Transverse colon (tissue), 4 donors: ENCODE results near the gene SNTA1.

Experiments
- CTCF ChIP-seq, 5 experiments: fragments of 200-600 bp in 3 of 5; fragments of 450-650 bp in 2 of 5; sonication (generic) in 3 of 5; IDR thresholded peaks; 1 replicate in 2 of 5; 2 replicates in 3 of 5; pipeline ENCODE4 v1.5.1; 2016 to 2017; ENCODE audit warnings: antibody characterized with exemption in 5 of 5, inconsistent platforms in 3 of 5, mild to moderate bottlenecking in 2 of 5, moderate library complexity in 1 of 5
- POLR2A ChIP-seq: fragments of 450-650 bp; IDR thresholded peaks from one replicate; pipeline ENCODE4 v1.6.1; 2016; ENCODE audit warnings: antibody characterized with exemption, mild to moderate bottlenecking, moderate library complexity
- POLR2AphosphoS5 ChIP-seq, 3 donors: sonication (generic); formaldehyde crosslinking; IDR thresholded peaks; one replicate each; pipeline ENCODE4 v1.6.1; 2016; ENCODE audit warnings: antibody characterized with exemption in 3 of 3

- TF ChIP-seq POLR2A (no peak), CTCF (IDR thresholded peaks at IDR 0.05) (no peak), POLR2AphosphoS5 (IDR thresholded peaks at IDR 0.05) (no peak)
Observed at GRCh38 chr20:33438481-33438880, 5.1 kb downstream of the SNTA1 start.
